MCF 10A (cell line): ENCODE measurements around the gene KANSL3. TPM values are rescaled to one million over a fixed set of nuclear protein-coding genes. Genes with fewer than 3 reads are reported as not detected.

Source experiments
- BruUV-seq: library from RNA; stranded (reverse); fragments of 400-500 nt; replicated peaks from 2 replicates; lab custom pipeline; 2021; lab: Mats Ljungman, UMichigan
- CTCF ChIA-PET: fragments of 300-600 bp; sonication (Branson Sonifier 250); formaldehyde crosslinking; extraction: SDS; loops from one replicate; lab custom pipeline; 2021; ENCODE audit warnings: antibody characterized with exemption, inconsistent platforms; lab: Yijun Ruan, JAX
- POLR2A ChIA-PET: fragments of 300-600, 350-650 bp; sonication (Branson Sonifier 250); formaldehyde crosslinking; extraction: SDS; loops from one replicate; lab custom pipeline; 2020; ENCODE audit warnings: antibody characterized with exemption, inconsistent platforms; lab: Yijun Ruan, JAX
- DNase-seq: peaks from one replicate; pipeline ENCODE4 v3.0.0-alpha.2; 2018; ENCODE audit not compliant: unreplicated experiment
- H3K27ac Mint-ChIP-seq: one replicate; pipeline ENCODE4 v1.8.0; 2022; ENCODE audit warnings: mild to moderate bottlenecking, low read depth, mixed read lengths; ENCODE audit not compliant: unreplicated experiment
- H3K27me3 Mint-ChIP-seq: one replicate; pipeline ENCODE4 v1.8.0; 2022; ENCODE audit warnings: mixed read lengths; ENCODE audit not compliant: insufficient read depth, unreplicated experiment
- H3K36me3 Mint-ChIP-seq: one replicate; pipeline ENCODE4 v1.8.0; 2022; ENCODE audit warnings: mild to moderate bottlenecking, moderate library complexity, mixed read lengths; ENCODE audit not compliant: insufficient read depth, unreplicated experiment
- H3K4me1 Mint-ChIP-seq: one replicate; pipeline ENCODE4 v1.8.0; 2022; ENCODE audit warnings: mixed read lengths; ENCODE audit not compliant: insufficient read depth, unreplicated experiment
- H3K4me3 Mint-ChIP-seq: one replicate; pipeline ENCODE4 v1.8.0; 2022; ENCODE audit warnings: mild to moderate bottlenecking, moderate library complexity, mixed read lengths; ENCODE audit not compliant: unreplicated experiment
- H3K9me3 Mint-ChIP-seq: one replicate; pipeline ENCODE4 v1.8.0; 2022; ENCODE audit warnings: mixed read lengths; ENCODE audit not compliant: unreplicated experiment
- CTCF ChIP-seq: fragments of 200-600 bp; IDR thresholded peaks from one replicate; pipeline ENCODE4 v1.8.0; 2022; ENCODE audit warnings: antibody characterized with exemption, mild to moderate bottlenecking; ENCODE audit not compliant: unreplicated experiment
- intact Hi-C: fragments of 100-400 bp; cut with micrococcal nuclease; formaldehyde crosslinking; loops from 2 replicates; pipeline ENCODE4 v1.14.1; 2022
- total RNA-seq: library from RNA; stranded (reverse); gene quantifications from 2 replicates; pipeline ENCODE4 v1.2.3, GENCODE V29; 2022

KANSL3 gene
- total RNA-seq, 1 experiment from 2014 or later = 41.4 TPM

- Mint-ChIP-seq H3K4me3 (no peak overlapping the region), H3K36me3 (no peaks in the 10 kb centered on the region), H3K27me3 (no peaks in the 10 kb centered on the region), H3K27ac (no peak overlapping the region), H3K9me3 (no peaks in the 10 kb centered on the region), H3K4me1 (no peaks in the 10 kb centered on the region)
- no peak for DNase-seq
- POLR2A ChIA-PET = no interaction called here
- BruUV-seq = no TSS peak
- no peak for TF ChIP-seq CTCF
- CTCF ChIA-PET = interaction anchor here (0.7 kb wide), 1 partner anchor 217 kb away, joined by 4 read pairs; no protein-coding TSS in a partner anchor
- intact Hi-C loops = no loop called here
Measured at GRCh38 chr2:96550787-96551604, 87.1 kb downstream of the KANSL3 start.

- TF ChIP-seq CTCF = no peak
- no peaks in the 10 kb centered on the region for H3K9me3 Mint-ChIP-seq
- no peaks in the 10 kb centered on the region for H3K4me1 Mint-ChIP-seq
- intact Hi-C loops = no loop called here
- DNase-seq = no peak
- ChIA-PET POLR2A (no interaction called here), CTCF (interaction anchor here (0.7 to 1.1 kb wide), 5 partner anchors 10 to 272 kb away, joined by 3 to 4 read pairs (median 3); no protein-coding TSS in a partner anchor)
- no peak overlapping the region for H3K4me3 Mint-ChIP-seq
- no TSS peak for BruUV-seq
- no peaks in the 10 kb centered on the region for H3K36me3 Mint-ChIP-seq
- no peaks in the 10 kb centered on the region for H3K27me3 Mint-ChIP-seq
- no peak overlapping the region for H3K27ac Mint-ChIP-seq
Measured at GRCh38 chr2:96549967-96550786, 87.9 kb downstream of the KANSL3 start.

- intact Hi-C loops = no loop called here
- no peak for DNase-seq
- CTCF ChIA-PET = interaction anchor here (0.9 to 2.0 kb wide), 4 partner anchors 10 to 189 kb away, joined by 3 to 10 read pairs (median 3); no protein-coding TSS in a partner anchor
- BruUV-seq = no TSS peak
- Mint-ChIP-seq H3K9me3 (no peaks in the 10 kb centered on the region), H3K4me1 (no peaks in the 10 kb centered on the region), H3K27me3 (no peaks in the 10 kb centered on the region), H3K4me3 (no peak overlapping the region), H3K27ac (no peak overlapping the region), H3K36me3 (no peaks in the 10 kb centered on the region)
- POLR2A ChIA-PET = no interaction called here
- no peak for TF ChIP-seq CTCF
Measured at GRCh38 chr2:96549466-96549785, 88.7 kb downstream of the KANSL3 start.
